Effector CD4-positive, alpha-beta T cell (primary cell): Measurements from ENCODE around the gene ZNF462.
"Not testable (repeated sequence)": the region's sequence is repeated elsewhere in the genome, so short reads cannot be mapped to it uniquely, and the experiment has no call there.

Source experiments
- DNase-seq: peaks from one replicate; pipeline ENCODE4 v3.0.0-alpha.2; 2020

Gene ZNF462

DNA sequence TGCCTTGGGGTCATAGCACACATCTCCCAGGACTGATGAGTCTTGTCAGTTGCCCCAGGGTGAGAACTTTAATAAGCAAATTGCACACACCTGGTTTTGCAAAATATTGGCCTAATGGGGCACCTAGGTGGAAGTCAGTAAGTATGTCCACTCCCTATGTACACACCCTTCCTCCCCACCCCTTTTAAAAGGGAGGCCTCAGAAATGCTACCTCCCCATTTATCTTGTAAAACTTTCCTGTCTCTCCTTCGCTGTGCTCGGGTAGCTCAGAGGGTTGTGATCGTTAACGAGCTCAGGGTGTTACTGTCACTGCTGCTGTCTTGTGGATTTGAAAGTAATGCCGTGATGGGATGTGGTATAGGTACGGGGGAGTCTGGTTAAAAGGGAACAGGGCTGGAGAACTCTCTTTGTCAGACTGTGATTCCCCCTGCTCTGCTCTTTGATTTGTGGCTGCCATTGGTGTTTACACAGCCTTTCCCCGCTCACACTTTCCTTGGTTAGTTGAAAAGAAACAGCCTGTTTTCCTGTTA is 26.2 kb downstream of the ZNF462 start:
- DNase-seq, result no peak

DNA sequence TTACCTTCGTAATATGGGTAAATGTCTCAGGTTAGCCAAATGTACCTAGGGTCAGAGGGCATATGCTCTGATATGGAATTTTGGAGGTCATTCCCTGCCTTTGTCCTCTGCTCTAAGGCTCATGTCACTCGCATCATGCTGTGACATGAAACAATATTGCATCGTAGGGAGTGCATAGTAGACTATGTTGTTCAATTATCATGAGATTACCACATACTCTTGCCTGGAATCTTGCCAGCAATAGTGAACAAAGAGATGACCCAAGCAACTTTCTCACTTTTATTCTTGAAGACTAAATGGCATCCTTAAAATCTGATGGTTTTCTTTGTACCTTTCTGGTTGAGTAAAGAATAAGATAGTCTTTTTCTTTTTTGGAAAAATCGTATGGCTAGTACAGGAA is 27.6 kb downstream of the ZNF462 start:
- no peak for DNase-seq

DNA sequence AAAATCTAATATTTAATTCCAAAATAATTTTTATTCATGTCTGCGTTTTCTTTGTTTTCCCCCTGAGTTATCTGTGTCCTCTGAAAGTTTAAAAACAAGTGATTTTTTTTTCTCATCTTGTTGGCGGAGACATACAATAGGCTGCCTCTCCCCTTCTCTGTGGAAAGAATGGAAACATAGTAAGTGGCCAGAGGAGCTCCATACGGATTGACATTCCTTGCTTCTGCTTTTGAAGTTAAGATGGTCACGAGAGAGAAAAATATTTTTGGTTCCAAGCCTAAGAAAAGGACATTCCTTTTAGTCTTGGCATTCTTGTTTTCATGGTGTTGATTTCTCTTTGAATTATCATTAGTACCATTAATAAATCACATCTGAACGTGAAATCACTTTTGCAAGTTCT is 28.3 kb downstream of the ZNF462 start:
- DNase-seq, result no peak

DNA sequence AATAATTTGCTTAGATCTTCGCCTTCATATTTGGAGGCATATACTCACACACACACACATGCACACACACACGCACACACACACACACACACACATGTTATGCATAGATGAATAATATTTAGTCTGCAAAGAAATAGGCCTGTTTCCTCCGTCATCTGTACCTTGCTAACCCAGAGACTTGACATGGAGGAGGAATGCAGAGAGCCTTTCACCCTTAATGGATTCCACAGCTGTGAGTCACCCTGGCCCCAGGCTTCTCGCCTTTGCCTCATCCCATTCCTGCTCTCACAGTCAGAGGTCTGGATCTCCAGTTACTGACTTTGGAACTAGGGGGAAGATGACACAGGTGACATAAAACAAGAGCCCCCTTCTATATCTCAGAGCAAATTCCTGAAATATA is 29.7 kb downstream of the ZNF462 start:
- DNase-seq, result no peak

DNA sequence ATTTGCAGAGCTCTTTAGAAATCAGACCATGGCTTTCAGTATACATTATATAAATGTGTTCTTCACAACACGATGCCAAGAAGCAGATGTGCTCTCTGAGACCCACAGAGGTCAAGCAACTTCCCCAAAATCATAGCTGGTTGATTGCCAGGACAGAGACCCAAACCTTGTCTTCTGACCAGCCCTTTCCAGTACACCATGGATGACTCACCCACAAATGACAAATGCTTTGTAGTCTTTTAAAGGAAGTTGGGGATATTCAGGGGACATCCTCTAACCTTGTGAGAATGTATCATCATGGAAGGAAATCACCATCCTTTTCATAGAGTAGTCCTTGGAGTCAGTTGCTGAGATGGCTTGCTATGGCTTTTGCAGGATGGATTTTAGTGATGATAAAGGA is 30.1 kb downstream of the ZNF462 start:
- DNase-seq, result no peak

DNA sequence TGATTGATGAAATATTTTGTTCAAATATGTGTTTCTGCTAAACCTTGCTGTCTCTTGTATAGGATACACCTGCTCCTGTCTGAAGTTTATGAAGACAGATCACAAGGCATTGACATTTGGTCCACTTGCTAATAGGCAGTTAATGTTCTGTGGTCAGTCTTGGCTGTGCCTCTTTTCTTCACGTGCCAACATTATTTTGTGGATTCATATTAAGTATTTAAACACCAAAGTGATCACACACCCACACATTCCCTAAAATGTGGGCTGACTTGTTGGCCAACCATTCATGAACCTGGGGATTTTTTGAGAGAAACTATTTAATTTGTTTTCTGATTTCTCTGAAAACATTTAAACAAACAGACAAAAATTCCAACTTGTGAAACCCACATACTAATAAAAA is 33.7 kb downstream of the ZNF462 start:
- DNase-seq, result no peak

DNA sequence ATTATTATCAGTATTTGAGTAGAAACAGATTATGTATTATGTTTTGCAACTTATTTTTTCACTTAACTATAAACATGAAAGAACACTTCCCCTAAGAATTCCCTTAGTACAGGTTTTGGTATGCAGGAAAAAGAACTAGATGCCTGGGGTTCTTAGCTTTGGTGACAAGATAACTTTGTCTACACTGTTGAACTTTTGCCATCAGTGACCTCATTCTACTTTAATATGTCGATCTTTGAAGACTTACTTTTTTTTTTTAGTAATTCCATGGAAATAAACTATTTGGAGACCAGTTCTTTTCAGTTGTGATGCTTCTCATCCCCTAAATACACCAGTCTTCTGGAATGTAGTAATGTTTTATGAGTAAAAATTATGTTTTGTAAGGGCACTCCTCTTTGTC is 34.3 kb downstream of the ZNF462 start:
- no peak for DNase-seq

DNA sequence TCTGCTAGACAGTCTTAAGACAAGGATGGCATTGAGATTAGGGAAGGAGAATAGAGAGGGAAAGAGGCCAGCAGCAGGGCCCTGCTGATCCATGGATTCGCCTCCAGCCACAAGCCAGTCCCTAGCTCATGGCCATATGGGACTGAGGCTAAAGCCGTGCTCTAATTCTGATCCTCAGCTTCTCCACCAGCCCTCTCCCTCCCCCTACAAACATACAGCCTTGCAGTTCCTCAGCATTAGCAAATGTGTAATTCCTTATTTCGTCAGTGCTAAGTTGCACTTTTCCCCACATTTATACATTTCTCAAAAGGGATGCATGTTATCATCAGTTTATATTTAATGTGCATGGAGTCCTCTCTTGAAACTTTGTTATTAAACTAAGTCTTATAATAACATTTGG is 34.8 kb downstream of the ZNF462 start:
- DNase-seq, result no peak

DNA sequence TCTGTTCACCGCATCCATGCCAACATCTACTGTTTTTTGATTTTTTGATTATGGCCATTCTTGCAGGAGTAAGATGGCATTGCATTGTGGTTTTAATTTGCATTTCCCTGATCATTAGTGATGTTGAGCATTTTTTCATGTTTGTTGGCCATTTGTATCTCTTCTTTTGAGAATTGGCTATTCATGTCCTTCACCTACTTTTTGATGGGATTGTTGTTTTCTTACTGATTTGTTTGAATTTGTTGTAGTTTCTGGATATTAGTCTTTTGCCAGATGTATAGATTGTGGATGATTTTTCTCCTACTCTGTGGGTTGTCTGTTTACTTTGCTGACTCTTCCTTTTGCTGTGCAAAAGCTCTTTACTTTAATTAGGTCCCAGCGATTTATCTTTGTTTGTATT is 37.6 kb downstream of the ZNF462 start:
- not testable (repeated sequence) for DNase-seq

DNA sequence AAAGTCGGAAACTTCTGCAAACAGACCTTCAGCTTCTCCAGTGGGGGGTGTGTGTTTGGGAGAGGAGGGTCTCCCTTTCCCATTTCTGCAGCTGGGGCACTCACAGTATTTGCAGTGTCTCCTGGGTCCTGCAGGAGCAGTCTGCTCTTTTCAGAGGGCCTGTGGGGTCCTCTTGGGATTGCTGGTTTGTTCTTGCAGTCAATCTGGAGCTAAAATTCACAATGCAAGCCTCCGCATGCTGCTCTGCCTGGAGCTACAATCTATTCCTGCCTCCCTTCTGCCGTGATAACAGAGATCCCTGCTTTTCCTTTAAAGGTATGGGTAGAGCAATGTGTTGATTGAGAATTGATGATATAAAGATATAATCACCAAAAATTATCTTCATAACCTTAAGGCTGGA is 43.2 kb downstream of the ZNF462 start:
- DNase-seq, result no peak

DNA sequence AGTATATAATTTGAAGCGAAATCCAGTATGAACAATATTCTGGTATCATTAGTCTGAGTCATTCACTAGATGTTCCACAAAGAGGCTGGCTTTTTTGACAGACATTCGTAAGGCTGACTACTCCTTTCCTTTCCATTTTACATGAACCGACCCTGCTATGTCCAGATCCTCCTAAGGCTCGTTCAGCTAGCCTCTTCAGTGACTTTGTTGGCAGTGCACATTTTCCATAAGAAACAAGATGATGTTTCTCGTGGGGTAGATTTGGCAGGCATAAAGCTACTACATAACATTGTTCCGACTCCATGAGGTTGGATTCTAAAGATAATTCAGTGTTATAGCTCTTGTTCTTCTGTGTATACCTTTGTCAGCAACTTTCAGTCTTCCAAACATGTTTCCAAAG is 49.0 kb downstream of the ZNF462 start:
- no peak for DNase-seq

DNA sequence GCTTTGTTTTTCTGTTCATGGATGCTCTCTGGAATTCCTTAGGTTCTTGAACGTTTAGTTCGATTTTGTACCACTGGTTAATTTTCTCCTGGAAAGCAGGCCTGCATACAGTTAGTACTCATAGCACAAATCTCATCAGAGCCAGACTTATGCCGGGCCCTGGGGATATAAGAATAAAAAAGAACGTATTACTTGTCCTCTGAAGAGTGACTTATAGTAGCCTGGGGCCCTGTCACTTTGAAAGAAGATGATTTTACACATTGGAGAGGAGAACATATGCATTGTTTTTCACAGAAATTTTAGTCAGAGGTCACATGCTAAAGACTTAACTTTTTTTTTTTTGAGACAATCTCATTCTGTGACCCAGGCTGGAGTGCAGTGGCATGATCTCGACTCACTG is 50.3 kb downstream of the ZNF462 start:
- DNase-seq, result no peak

DNA sequence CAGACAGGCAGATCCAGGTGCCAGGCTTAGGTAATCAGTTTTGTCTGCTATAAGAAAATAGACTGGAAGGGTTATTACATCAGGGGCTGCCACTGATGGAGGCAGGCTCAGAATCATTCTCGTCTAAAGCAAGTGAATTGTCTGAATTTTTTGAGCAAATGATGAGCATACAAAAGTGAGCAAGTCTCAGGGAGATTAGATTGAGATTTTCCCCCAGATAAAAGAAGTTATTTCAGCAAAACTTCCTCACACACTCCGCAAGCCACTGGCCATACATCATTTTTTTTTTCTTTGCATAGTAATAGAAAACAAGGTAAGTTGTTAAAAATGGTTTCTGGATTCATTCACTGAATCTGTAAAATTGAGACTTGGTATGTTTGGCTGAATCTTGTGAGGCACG is 52.9 kb downstream of the ZNF462 start:
- DNase-seq, result no peak

DNA sequence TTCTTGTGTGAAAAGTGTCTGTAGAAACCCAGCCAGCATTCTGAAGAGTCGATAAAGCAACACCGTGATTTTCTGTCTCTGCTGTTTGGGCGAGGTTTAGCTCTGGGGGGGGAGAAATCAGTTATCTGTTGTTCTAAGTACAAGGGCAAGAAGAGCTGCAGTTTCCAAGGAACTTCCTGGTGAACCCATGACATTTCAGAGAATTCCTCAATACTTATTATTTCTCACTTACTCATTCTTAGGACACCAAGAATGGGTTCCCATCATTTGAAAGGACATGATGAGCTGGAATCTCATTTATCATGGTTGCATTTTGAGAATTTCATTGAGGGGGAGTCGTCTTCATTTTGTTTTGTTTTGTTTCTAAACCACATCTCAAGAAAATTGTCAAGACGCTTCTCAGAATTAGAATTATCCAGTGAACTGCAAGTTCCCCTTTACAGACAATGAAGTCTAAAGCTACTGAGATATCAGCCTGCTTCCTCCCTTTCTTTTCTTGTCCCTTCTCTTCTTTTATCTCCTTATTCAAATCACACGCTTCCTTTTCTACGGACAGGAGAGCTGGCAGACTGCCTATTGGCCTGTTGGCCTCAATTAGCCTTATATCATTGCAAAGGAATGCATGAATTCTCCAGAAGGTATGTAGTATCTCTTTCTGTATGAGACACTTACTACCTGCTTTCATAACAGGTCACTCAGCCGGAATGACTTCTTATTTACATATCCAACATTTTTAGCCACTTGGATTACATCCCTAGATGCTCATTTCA is 53.7 kb downstream of the ZNF462 start:
- DNase-seq, result no peak

DNA sequence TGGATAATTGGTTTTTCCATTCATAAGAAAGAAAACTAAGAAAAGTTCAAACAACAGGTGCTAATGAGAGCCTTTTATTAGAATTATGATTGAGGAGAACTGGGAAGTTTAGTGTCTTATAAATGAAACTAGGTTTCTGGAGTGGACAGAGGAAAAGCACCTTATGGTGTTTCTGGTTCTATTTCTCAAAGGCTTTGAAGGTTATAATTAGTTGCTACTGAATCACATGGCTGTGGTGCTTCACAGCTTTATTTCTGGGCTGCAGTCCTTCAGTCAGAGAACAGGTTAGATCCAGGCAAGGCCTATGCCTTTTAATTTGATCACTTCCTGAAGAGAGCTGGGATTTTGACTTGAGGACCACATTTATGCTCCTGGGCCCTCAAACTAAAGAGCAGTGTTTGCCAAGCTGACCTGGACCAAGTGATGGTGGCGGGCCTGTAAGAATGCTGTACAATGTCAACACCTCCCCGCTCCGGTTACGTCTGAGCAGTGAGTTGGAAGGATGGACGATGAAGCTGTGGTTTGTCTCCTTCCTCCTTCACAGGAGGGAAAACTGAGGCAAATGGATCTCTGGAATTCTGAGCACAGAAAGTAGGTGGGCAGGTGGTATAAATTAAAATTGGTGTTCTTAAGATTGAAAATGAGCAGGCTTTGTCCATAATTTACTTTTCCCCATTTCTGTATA is 56.0 kb downstream of the ZNF462 start:
- no peak for DNase-seq

DNA sequence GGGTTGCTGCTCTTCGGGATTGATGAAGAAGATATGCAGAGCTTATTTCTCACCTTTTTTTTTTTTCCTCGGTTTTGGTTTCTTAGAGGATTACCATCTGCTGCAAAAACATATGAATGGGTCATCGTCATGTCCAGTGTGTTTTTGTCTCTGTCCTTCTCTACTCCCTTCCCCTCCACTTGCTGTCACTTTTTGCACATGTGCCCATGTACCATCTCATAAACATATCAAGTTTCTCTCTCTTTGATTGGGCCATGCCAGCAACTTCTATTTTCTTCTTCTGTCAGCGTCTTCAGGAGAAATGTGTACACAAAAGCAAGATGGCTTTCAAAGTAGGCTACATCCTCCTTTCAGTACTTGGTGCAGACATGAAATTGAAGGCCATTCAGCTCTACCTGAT is 57.1 kb downstream of the ZNF462 start:
- no peak for DNase-seq

DNA sequence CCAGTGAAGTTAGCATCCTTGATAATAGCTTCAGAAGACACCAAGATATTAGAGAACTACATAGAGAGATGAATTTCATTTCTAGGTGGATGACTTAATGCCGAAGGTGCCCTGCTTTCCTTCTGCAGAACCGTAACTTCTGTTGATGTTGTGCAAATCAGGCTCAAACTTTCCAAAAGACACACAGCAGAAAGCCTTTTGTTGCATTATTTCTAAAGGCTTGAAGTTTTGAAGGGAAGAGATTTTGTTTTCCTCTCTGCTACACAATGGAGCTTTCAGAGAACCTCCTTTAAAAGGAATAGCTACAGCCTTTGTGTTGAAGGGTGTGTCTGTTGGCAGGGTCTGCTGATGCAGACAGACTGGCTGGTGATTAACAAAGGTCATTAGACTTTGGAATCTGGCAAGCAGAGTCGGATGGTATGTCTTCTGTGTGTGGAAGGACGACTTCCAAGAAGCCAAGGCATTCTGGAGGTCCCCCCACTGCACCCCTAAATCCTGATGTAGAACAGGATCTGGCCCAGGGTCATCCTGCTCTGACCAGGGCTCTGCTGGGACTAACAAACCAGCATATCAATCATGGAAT is 57.8 kb downstream of the ZNF462 start:
- DNase-seq, result no peak

DNA sequence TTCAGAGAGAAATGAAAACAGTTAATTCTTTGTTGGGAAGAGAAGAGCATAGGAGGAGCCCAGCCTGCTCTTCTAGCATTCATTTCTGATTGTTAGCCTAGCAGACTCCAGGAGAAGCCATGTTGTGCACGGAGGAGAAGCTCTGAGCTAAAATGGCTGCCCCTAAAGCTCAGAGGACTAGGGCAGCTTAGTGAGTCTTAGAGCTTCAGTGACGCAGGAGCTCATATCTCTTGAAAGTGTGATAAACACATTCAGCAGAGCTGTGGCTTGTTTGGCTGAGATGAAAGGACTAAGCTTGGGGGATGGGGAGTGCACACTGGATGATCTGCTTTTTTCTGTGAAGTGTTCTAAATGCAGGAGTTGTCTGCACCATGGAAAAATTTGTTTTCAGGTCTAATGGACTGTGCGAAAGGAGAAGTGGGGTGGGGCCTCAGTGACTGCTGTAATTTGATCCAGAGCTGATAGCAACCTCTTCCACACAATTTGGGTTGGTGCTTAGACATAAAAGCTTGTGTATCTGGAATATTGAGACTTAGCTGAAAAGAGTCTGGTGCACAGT is 58.5 kb downstream of the ZNF462 start:
- DNase-seq, result no peak

DNA sequence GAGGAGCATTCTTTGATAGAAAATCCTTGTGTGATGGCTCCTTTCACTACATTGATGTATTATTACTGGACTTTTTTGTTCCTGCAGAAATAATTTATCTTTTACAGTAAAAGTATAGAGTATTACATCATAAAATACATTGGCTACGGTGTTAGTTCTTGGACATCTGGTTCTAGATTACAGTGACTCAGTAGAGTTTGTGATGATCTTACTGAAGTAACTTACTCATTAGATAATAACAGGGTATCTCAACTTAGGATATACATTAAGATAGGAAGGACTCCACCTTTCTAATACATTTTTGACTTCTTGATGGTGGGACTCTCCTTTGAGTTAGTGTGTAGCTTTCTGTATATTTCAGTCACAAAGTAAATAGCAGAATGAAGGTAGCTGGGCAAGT is 59.1 kb downstream of the ZNF462 start:
- no peak for DNase-seq

DNA sequence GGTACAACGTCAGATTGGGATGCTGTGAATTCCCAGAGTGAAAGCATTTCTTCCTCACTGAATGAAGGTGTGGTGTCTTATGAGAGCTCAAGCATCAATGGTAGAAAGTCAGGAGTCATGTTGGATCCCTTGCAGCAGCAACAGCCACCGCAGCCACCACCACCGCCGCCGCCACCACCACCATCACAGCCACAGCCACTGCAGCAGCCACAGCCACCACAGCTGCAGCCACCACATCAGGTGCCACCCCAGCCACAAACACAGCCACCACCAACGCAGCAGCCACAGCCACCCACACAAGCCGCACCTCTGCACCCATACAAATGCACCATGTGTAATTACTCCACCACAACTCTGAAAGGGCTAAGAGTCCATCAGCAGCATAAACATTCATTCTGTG is 62.4 kb downstream of the ZNF462 start:
- DNase-seq, result no peak

DNA sequence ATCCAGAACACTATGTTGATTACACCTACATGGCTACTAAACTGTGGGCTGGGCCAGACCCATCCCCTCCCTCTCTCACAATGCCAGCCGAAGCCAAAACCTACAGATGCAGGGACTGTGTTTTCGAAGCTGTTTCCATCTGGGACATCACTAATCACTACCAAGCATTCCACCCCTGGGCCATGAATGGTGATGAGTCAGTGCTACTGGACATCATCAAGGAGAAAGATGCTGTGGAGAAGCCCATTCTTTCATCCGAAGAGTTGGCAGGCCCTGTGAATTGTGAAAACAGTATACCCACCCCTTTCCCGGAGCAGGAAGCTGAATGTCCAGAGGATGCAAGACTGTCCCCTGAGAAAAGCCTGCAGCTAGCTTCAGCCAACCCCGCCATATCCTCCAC is 65.0 kb downstream of the ZNF462 start:
- no peak for DNase-seq

DNA sequence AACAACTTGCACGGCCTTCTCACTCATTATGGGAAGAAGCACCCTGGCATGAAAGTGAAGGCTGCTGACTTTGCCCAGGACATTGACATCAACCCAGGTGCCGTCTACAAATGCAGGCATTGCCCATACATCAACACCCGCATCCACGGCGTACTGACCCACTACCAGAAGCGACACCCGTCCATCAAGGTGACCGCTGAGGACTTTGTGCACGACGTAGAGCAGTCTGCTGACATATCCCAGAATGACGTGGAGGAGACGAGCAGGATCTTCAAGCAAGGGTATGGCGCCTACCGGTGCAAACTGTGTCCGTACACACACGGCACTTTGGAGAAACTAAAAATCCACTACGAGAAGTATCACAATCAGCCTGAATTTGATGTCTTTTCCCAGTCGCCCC is 65.4 kb downstream of the ZNF462 start:
- no peak for DNase-seq

DNA sequence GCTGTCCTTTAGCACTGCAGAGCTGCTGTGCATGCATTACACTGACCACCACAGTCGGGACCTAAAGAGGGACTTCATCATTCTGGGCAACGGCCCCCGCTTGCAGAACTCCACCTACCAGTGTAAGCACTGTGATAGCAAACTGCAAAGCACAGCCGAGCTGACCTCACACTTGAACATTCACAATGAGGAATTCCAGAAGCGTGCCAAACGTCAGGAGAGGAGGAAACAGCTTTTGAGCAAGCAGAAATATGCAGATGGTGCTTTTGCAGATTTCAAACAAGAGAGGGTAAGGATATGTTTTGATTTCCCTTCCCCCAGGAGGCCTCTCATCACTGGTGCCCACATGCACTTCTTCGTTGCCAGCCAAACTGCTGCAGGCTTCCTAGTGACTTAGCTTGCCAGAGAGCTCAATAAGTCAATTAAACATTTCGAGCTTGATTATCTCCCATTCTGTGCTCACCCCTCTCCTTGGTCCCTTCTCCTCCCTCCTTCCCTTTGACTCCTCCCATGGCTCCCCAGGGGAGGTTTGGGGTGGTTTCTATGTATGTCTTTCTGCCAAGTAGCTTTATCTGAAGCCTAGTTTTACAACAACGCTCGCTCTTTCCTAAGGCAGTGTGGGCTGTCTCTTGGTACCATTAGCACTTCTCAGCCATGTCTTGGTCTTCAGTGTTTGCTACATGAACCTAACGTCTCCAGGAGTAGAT is 66.7 kb downstream of the ZNF462 start:
- no peak for DNase-seq
